HG03175 (cell line): Measurements from ENCODE around the gene SOCS1.

Experiments used
- ATAC-seq: cut with Tn5 transposase; IDR thresholded peaks from one replicate; pipeline ENCODE4 v1.9.1; 2021; ENCODE audit warnings: mild to moderate bottlenecking, moderate library complexity; ENCODE audit not compliant: unreplicated experiment

The SOCS1 gene

GRCh38 chr16:11263737-11264136 is 7.7 kb upstream of the SOCS1 start:
- ATAC-seq, result no peak

- no peak for ATAC-seq
Observed at GRCh38 chr16:11262915-11263314, 6.9 kb upstream of the SOCS1 start.

- ATAC-seq, result no peak
Observed at GRCh38 chr16:11260596-11260966, 4.6 kb upstream of the SOCS1 start.

GRCh38 chr16:11259655-11260595 is 3.9 kb upstream of the SOCS1 start:
- ATAC-seq, result no peak

- ATAC-seq, result no peak
Observed at GRCh38 chr16:11258553-11259492, 2.8 kb upstream of the SOCS1 start.

- ATAC-seq, result no peak
Observed at GRCh38 chr16:11257131-11257938, 1.3 kb upstream of the SOCS1 start.

- ATAC-seq, result no peak
Observed at GRCh38 chr16:11256661-11257130, 692 bp upstream of the SOCS1 start.

- ATAC-seq, result peak; percentile 6
Observed at GRCh38 chr16:11254913-11255736, 879 bp downstream of the SOCS1 start.

- no peak for ATAC-seq
Observed at GRCh38 chr16:11253995-11254912, 1.8 kb downstream of the SOCS1 start.

- ATAC-seq, result no peak
Observed at GRCh38 chr16:11253009-11253994, 2.7 kb downstream of the SOCS1 start.

- no peak for ATAC-seq
Observed at GRCh38 chr16:11252482-11252931, 3.5 kb downstream of the SOCS1 start.

- ATAC-seq, result no peak
Observed at GRCh38 chr16:11251525-11252481, 4.2 kb downstream of the SOCS1 start.

GRCh38 chr16:11250786-11251524 is 5.0 kb downstream of the SOCS1 start:
- ATAC-seq, result no peak

- no peak for ATAC-seq
Observed at GRCh38 chr16:11250091-11250785, 5.8 kb downstream of the SOCS1 start.
